Neural progenitor cell (in vitro differentiated cells): ENCODE data around the gene FLVCR1.

Experiments
- CTCF ChIP-seq: fragments of 200-600 bp; sonication (generic); IDR thresholded peaks from 2 replicates; pipeline ENCODE4 v1.5.1; 2017; ENCODE audit warnings: antibody characterized with exemption, mild to moderate bottlenecking
- EZH2 ChIP-seq: fragments of 200-600 bp; sonication (generic); IDR thresholded peaks from 2 replicates; pipeline ENCODE4 v1.6.1; 2017; ENCODE audit warnings: antibody characterized with exemption, mild to moderate bottlenecking, moderate library complexity
- EZH2phosphoT487 ChIP-seq: fragments of 200-600 bp; sonication (generic); IDR thresholded peaks from 2 replicates; pipeline ENCODE4 v1.6.1; 2017; ENCODE audit warnings: antibody characterized with exemption

GRCh38 chr1:212892108-212892507 is 34.0 kb downstream of the FLVCR1 start:
- TF ChIP-seq CTCF: no peak
- TF ChIP-seq EZH2: no peak
- no peak for TF ChIP-seq EZH2phosphoT487
